ENCODE data around the gene TLCD1.
"Not testable (repeated sequence)": the region's sequence is repeated elsewhere in the genome, so short reads cannot be mapped to it uniquely, and the experiment has no call there.

The TLCD1 gene

DNA sequence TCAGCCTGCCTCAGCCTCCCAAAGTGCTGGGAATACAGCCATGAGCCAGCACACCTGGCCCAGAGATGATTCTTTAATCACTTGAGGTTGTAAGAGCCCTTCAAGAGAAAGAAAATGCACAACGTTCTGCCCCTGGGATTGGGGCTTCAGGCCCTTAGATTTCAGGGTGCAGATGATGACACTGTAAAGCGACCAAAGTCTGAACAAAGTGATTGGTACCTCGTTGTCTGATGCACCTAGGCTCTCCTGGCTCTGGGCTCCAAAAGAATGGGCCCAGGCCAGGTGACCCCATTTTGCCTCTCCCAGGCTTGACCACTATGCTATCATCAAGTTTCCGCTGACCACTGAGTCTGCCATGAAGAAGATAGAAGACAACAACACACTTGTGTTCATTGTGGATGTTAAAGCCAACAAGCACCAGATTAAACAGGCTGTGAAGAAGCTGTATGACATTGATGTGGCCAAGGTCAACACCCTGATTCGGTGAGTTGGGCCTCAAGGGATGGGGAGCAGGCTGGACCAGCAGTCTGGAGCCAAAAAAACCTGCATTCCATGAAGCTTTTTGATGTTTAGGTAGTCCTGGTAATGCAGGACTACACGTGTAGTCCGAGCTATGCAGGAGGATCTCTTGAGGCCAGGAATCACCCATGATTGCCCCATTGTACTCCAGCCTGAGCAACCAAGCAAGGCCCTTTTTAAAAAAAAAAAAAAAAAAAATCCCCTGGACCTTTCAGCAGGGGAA lies 3.4 kb downstream of the TLCD1 start:
- H2BK15ac ChIP-seq (replicated peaks; ENCODE audit: low read depth), result no peak overlapping the region
- peak overlapping the region; percentile 73 for H3K56ac ChIP-seq (ENCODE audit: low read length)
- no peak for DNase-seq
- no peak overlapping the region for H3K27ac ChIP-seq (ENCODE audit: low read depth, low read length)
- H3K27me3 ChIP-seq (ENCODE audit: insufficient read depth, low read length, poor library complexity), result no peaks in the 10 kb centered on the region
- no peak overlapping the region for H3K4me3 ChIP-seq (ENCODE audit: low read length)
- H3K4ac ChIP-seq (ENCODE audit: low read depth, low read length), result no peak overlapping the region
- no peak overlapping the region for H3K18ac ChIP-seq (ENCODE audit: low read length)
- peak overlapping the region; percentile 2 for H3K4me2 ChIP-seq (ENCODE audit: low read length)
- H3K79me1 ChIP-seq (ENCODE audit: low read length), result peaks cover 10% of the 10 kb centered on the region
- no peak overlapping the region for H4K5ac ChIP-seq (ENCODE audit: low read length)
- H3K36me3 ChIP-seq (ENCODE audit: control insufficient read depth, insufficient read depth, low read length), result peaks cover 15% of the 10 kb centered on the region
- no peak overlapping the region for H4K8ac ChIP-seq (ENCODE audit: low read depth, low read length)
- peaks cover 31% of the 10 kb centered on the region for H3K79me2 ChIP-seq (ENCODE audit: control insufficient read depth, insufficient read depth, low read length)
- H3K9ac ChIP-seq (ENCODE audit: low read length), result peak overlapping the region; percentile 61
- H2BK5ac ChIP-seq (ENCODE audit: low read length), result no peak overlapping the region
- peaks cover 2% of the 10 kb centered on the region for H3K4me1 ChIP-seq (ENCODE audit: control insufficient read depth, low read depth, low read length)
- WGBS (ENCODE audit: extremely low coverage, insufficient coverage, low lambda C conversion rate), result no CpG with 5 or more reads among the region's 7 CpGs
- H2AK5ac ChIP-seq (ENCODE audit: low read length), result no peak overlapping the region
- H2BK120ac ChIP-seq (ENCODE audit: low read depth, low read length), result no peak overlapping the region
- no peak overlapping the region for H3K23ac ChIP-seq (ENCODE audit: low read length)

DNA sequence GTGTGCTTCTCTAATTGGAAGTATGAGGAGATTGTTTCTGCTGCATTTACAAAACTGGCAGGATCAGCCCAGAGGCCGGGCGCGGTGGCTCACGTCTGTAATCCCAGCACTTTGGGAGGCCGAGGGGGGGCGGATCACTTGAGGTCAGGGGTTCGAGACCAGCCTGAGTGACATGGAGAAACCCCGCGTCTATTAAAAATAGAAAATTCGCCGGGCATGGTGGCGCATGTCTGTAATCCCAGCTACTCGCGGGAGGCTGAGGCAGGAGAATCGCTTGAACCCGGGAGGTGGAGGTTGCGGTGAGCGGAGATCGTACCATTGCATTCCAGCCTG lies 5.1 kb downstream of the TLCD1 start:
- peaks cover 14% of the 10 kb centered on the region for H3K79me1 ChIP-seq (ENCODE audit: low read length)
- not testable (repeated sequence) for H3K23ac ChIP-seq (ENCODE audit: low read length); H2BK5ac ChIP-seq (ENCODE audit: low read length); H3K27ac ChIP-seq (ENCODE audit: low read depth, low read length); H2BK120ac ChIP-seq (ENCODE audit: low read depth, low read length); H3K27me3 ChIP-seq (ENCODE audit: insufficient read depth, low read length, poor library complexity); H4K8ac ChIP-seq (ENCODE audit: low read depth, low read length); H3K4ac ChIP-seq (ENCODE audit: low read depth, low read length); H3K4me1 ChIP-seq (ENCODE audit: control insufficient read depth, low read depth, low read length); H2AK5ac ChIP-seq (ENCODE audit: low read length); H2BK15ac ChIP-seq (replicated peaks; ENCODE audit: low read depth); H4K5ac ChIP-seq (ENCODE audit: low read length); DNase-seq; H3K18ac ChIP-seq (ENCODE audit: low read length)
- H3K4me3 ChIP-seq (ENCODE audit: low read length), result peak overlapping the region; percentile 98
- peaks cover 15% of the 10 kb centered on the region for H3K36me3 ChIP-seq (ENCODE audit: control insufficient read depth, insufficient read depth, low read length)
- peak overlapping the region; percentile 98 for H3K9ac ChIP-seq (ENCODE audit: low read length)
- H3K79me2 ChIP-seq (ENCODE audit: control insufficient read depth, insufficient read depth, low read length), result peaks cover 43% of the 10 kb centered on the region
- peak overlapping the region; percentile 72 for H3K4me2 ChIP-seq (ENCODE audit: low read length)
- H3K56ac ChIP-seq (ENCODE audit: low read length), result peak overlapping the region; percentile 90
- no CpG with 5 or more reads among the region's 19 CpGs for WGBS (ENCODE audit: extremely low coverage, insufficient coverage, low lambda C conversion rate)

GRCh38 chr17:28720247-28720996 lies 5.6 kb downstream of the TLCD1 start:
- H2BK15ac ChIP-seq (replicated peaks; ENCODE audit: low read depth), result no peak overlapping the region
- no peaks in the 10 kb centered on the region for H3K27me3 ChIP-seq (ENCODE audit: insufficient read depth, low read length, poor library complexity)
- peak overlapping the region; percentile 81 for H3K18ac ChIP-seq (ENCODE audit: low read length)
- H3K27ac ChIP-seq (ENCODE audit: low read depth, low read length), result peak overlapping the region; percentile 68
- H3K36me3 ChIP-seq (ENCODE audit: control insufficient read depth, insufficient read depth, low read length), result peaks cover 15% of the 10 kb centered on the region
- peak overlapping the region; percentile 97 for H3K4ac ChIP-seq (ENCODE audit: low read depth, low read length)
- peaks cover 19% of the 10 kb centered on the region for H3K79me1 ChIP-seq (ENCODE audit: low read length)
- peak overlapping the region; percentile 81 for H4K5ac ChIP-seq (ENCODE audit: low read length)
- peak overlapping the region; percentile 98 for H3K56ac ChIP-seq (ENCODE audit: low read length)
- H3K4me3 ChIP-seq (ENCODE audit: low read length), result peak overlapping the region; percentile 98
- peak overlapping the region; percentile 95 for H2AK5ac ChIP-seq (ENCODE audit: low read length)
- peak; percentile 32 for DNase-seq
- peaks cover 49% of the 10 kb centered on the region for H3K79me2 ChIP-seq (ENCODE audit: control insufficient read depth, insufficient read depth, low read length)
- H2BK5ac ChIP-seq (ENCODE audit: low read length), result peak overlapping the region; percentile 89
- H3K9ac ChIP-seq (ENCODE audit: low read length), result peak overlapping the region; percentile 98
- peaks cover 5% of the 10 kb centered on the region for H3K4me1 ChIP-seq (ENCODE audit: control insufficient read depth, low read depth, low read length)
- H3K23ac ChIP-seq (ENCODE audit: low read length), result peak overlapping the region; percentile 7
- peak overlapping the region; percentile 0 for H4K8ac ChIP-seq (ENCODE audit: low read depth, low read length)
- peak overlapping the region; percentile 72 for H3K4me2 ChIP-seq (ENCODE audit: low read length)
- WGBS (ENCODE audit: extremely low coverage, insufficient coverage, low lambda C conversion rate), result no CpG with 5 or more reads among the region's 30 CpGs
- H2BK120ac ChIP-seq (ENCODE audit: low read depth, low read length), result no peak overlapping the region

- no peak overlapping the region for H4K8ac ChIP-seq (ENCODE audit: low read depth, low read length)
- H2BK5ac ChIP-seq (ENCODE audit: low read length), result peak overlapping the region; percentile 73
- no peak overlapping the region for H2BK15ac ChIP-seq (replicated peaks; ENCODE audit: low read depth)
- peak overlapping the region; percentile 89 for H3K4me2 ChIP-seq (ENCODE audit: low read length)
- peaks cover 23% of the 10 kb centered on the region for H3K36me3 ChIP-seq (ENCODE audit: control insufficient read depth, insufficient read depth, low read length)
- peak overlapping the region; percentile 93 for H3K9ac ChIP-seq (ENCODE audit: low read length)
- peak overlapping the region; percentile 64 for H3K4me3 ChIP-seq (ENCODE audit: low read length)
- no peak for DNase-seq
- peaks cover 29% of the 10 kb centered on the region for H3K79me1 ChIP-seq (ENCODE audit: low read length)
- H4K5ac ChIP-seq (ENCODE audit: low read length), result no peak overlapping the region
- H3K79me2 ChIP-seq (ENCODE audit: control insufficient read depth, insufficient read depth, low read length), result peaks cover 51% of the 10 kb centered on the region
- H3K23ac ChIP-seq (ENCODE audit: low read length), result no peak overlapping the region
- peak overlapping the region; percentile 88 for H3K27ac ChIP-seq (ENCODE audit: low read depth, low read length)
- WGBS (ENCODE audit: extremely low coverage, insufficient coverage, low lambda C conversion rate), result no CpG with 5 or more reads among the region's 18 CpGs
- H3K18ac ChIP-seq (ENCODE audit: low read length), result peak overlapping the region; percentile 56
- H3K56ac ChIP-seq (ENCODE audit: low read length), result peak overlapping the region; percentile 97
- H3K4ac ChIP-seq (ENCODE audit: low read depth, low read length), result peak overlapping the region; percentile 64
- no peak overlapping the region for H2BK120ac ChIP-seq (ENCODE audit: low read depth, low read length)
- no peaks in the 10 kb centered on the region for H3K27me3 ChIP-seq (ENCODE audit: insufficient read depth, low read length, poor library complexity)
- H3K4me1 ChIP-seq (ENCODE audit: control insufficient read depth, low read depth, low read length), result peaks cover 5% of the 10 kb centered on the region
- no peak overlapping the region for H2AK5ac ChIP-seq (ENCODE audit: low read length)
These were observed 7.0 kb downstream of the TLCD1 start for GRCh38 chr17:28719021-28719433.

GRCh38 chr17:28718333-28719020 lies 7.6 kb downstream of the TLCD1 start:
- Histone ChIP-seq H3K23ac (ENCODE audit: low read length) (no peak overlapping the region), H3K79me2 (ENCODE audit: control insufficient read depth, insufficient read depth, low read length) (peaks cover 51% of the 10 kb centered on the region), H2AK5ac (ENCODE audit: low read length) (peak overlapping the region; percentile 99), H2BK5ac (ENCODE audit: low read length) (peak overlapping the region; percentile 64), H4K8ac (ENCODE audit: low read depth, low read length) (no peak overlapping the region), H3K4ac (ENCODE audit: low read depth, low read length) (peak overlapping the region; percentile 28), H3K4me1 (ENCODE audit: control insufficient read depth, low read depth, low read length) (peaks cover 5% of the 10 kb centered on the region), H3K27me3 (ENCODE audit: insufficient read depth, low read length, poor library complexity) (no peaks in the 10 kb centered on the region), H2BK15ac (replicated peaks; ENCODE audit: low read depth) (no peak overlapping the region), H3K27ac (ENCODE audit: low read depth, low read length) (peak overlapping the region; percentile 97), H3K4me3 (ENCODE audit: low read length) (peak overlapping the region; percentile 36), H3K9ac (ENCODE audit: low read length) (peak overlapping the region; percentile 93), H2BK120ac (ENCODE audit: low read depth, low read length) (peak overlapping the region; percentile 46), H3K56ac (ENCODE audit: low read length) (peak overlapping the region; percentile 97), H3K79me1 (ENCODE audit: low read length) (peaks cover 29% of the 10 kb centered on the region), H3K4me2 (ENCODE audit: low read length) (peak overlapping the region; percentile 88), H3K18ac (ENCODE audit: low read length) (peak overlapping the region; percentile 77), H3K36me3 (ENCODE audit: control insufficient read depth, insufficient read depth, low read length) (peaks cover 22% of the 10 kb centered on the region), H4K5ac (ENCODE audit: low read length) (no peak overlapping the region)
- peak; percentile 46 for DNase-seq
- WGBS (ENCODE audit: extremely low coverage, insufficient coverage, low lambda C conversion rate), result no CpG with 5 or more reads among the region's 18 CpGs
